Karpas-422 (cell line): ENCODE results near the gene AXIN1. TPM values are rescaled to one million over a fixed set of nuclear protein-coding genes. Genes with fewer than 3 reads are reported as not detected.

Source experiments
- DNase-seq: peaks from one replicate; pipeline ENCODE4 v3.0.0-alpha.2; 2015
- H2AFZ ChIP-seq: fragments of 200-600 bp; sonication (generic); 2 replicates; pipeline ENCODE4 v1.6.1; 2014; ENCODE audit warnings: antibody characterized with exemption, low read length, mixed read lengths
- H3K27ac ChIP-seq: fragments of 200-600 bp; sonication (generic); 2 replicates; pipeline ENCODE4 v1.5.1; 2014; ENCODE audit warnings: mild to moderate bottlenecking, low read length, moderate library complexity
- H3K27me3 ChIP-seq: fragments of 200-600 bp; sonication (generic); 2 replicates; pipeline ENCODE4 v1.6.1; 2014; ENCODE audit warnings: low read length, mixed read lengths
- H3K36me3 ChIP-seq: fragments of 200-600 bp; sonication (generic); 2 replicates; pipeline ENCODE4 v1.6.1; 2014; ENCODE audit warnings: low read length, mixed read lengths; ENCODE audit not compliant: insufficient read depth
- H3K4me1 ChIP-seq: fragments of 200-600 bp; sonication (generic); 2 replicates; pipeline ENCODE4 v1.6.1; 2014; ENCODE audit warnings: mild to moderate bottlenecking, low read length, mixed read lengths
- H3K4me2 ChIP-seq: fragments of 200-600 bp; sonication (generic); 2 replicates; pipeline ENCODE4 v1.6.1; 2014; ENCODE audit warnings: low read length, low read depth, mild to moderate bottlenecking; ENCODE audit not compliant: poor library complexity, severe bottlenecking
- H3K4me3 ChIP-seq: fragments of 200-600 bp; sonication (generic); 2 replicates; pipeline ENCODE4 v1.5.1; 2014; ENCODE audit warnings: mild to moderate bottlenecking, antibody characterized with exemption, low read length, mixed read lengths
- H3K79me2 ChIP-seq: fragments of 200-600 bp; sonication (generic); 2 replicates; pipeline ENCODE4 v1.6.1; 2014; ENCODE audit warnings: mild to moderate bottlenecking, low read length, mixed read lengths
- H3K9ac ChIP-seq: fragments of 200-600 bp; sonication (generic); 2 replicates; pipeline ENCODE4 v1.6.0; 2014; ENCODE audit warnings: low read length
- H3K9me2 ChIP-seq: fragments of 200-600 bp; sonication (generic), shearing (Covaris generic); replicated peaks from 2 replicates; pipeline ENCODE4 v1.6.0; 2014; ENCODE audit warnings: mild to moderate bottlenecking, low read length, moderate library complexity; ENCODE audit not compliant: insufficient read depth
- H3K9me3 ChIP-seq: fragments of 300-700, 200-600 bp; sonication (generic); 2 replicates; pipeline ENCODE4 v1.6.1; 2014; ENCODE audit warnings: low read length, mixed read lengths
- H4K20me1 ChIP-seq: fragments of 200-600 bp; sonication (generic); 2 replicates; pipeline ENCODE4 v1.6.1; 2014; ENCODE audit warnings: mild to moderate bottlenecking, antibody characterized with exemption, low read length, low read depth; ENCODE audit not compliant: insufficient read depth
- total RNA-seq: library from RNA; depleted of rRNA; stranded (reverse); fragments of >200 nt; shearing (Covaris generic); gene quantifications from 2 replicates; pipeline ENCODE4 v1.2.3, GENCODE V29; 2014; ENCODE audit warnings: low replicate concordance

Gene AXIN1
- total RNA-seq, 1 experiment from 2014 or later = 14.6 TPM

DNA sequence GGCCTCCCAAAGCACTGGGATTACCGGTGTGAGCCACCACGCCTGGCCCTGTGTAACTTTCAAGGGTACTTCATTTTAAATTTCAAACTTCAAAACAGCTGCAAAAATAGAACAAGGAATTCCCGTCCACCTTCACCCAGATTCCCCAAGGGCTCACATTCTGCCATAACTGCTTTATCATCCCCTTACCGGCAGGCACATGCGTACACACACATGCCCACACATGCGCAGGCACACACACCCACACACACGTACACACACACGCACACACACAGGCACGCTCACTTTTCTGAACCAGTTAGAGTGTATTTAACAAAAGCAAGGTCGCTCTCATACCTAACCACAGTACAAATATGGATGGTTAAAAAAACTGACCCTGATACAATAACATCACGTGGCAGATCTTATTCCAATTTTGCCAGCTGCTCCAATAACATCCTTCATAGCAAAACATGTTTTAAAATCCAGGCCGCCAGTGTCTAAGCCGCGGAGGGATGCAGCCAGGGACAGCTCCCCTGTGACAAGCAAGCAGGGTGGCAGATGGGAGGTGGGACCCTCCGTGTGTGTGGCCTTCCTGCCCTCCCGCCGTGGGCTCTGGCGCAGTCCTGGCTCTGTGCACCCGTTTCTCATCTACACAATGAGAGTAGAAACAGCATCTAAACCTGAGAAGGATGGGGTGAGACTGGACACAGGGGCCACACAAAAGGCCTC, 46.5 kb downstream of the AXIN1 start:
- Histone ChIP-seq H3K79me2 (0 out of 2 replicates have a peak, but pooled peaks cover 6% of the 10 kb centered on the region), H3K9me3 (no peaks in the 10 kb centered on the region), H3K36me3 (no peaks in the 10 kb centered on the region), H2AFZ (no peak overlapping the region), H3K27ac (no peak overlapping the region), H3K4me2 (no peak overlapping the region), H3K4me3 (no peak overlapping the region), H3K27me3 (no peaks in the 10 kb centered on the region), H3K4me1 (no peaks in the 10 kb centered on the region), H4K20me1 (0 out of 2 replicates have a peak, but pooled peaks cover 3% of the 10 kb centered on the region), H3K9me2 (no peaks in the 10 kb centered on the region), H3K9ac (no peak overlapping the region)
- DNase-seq = no peak

DNA sequence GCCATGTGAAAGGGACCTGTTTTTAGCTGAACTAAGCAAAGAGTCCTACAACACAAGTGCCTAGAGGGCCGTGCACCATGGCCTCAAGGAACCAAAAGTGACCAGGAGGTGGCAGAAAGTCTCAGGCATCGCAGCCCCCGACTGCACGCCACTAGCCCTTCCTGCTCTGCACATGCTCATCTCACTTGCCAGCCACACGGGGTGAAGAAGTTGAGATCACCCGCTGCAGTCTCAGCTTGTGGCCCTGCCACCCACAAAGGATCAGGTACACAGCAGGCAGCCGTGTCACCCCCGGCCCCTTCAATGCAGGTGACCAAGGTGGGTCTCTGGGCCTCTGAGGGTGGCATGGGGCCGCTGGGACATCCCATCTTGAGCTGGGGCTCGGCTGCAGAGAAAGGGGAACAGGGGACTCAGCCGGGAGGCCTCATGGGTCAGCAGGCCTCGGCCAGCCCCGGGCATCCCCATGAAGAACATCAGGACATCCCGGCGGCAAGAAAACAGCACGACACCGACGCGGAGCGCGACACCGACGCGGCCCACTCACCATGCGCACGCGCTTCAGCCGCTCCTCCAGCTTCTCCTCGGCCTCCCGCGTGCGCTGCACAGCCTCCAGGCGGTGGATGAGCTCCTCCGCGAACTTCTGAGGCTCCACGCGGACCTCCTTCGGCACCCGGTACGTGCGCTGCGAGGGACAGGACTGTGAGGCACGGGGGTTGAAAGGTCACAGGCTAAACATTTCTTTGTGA, 48.6 kb downstream of the AXIN1 start:
- Histone ChIP-seq H3K27ac (no peak overlapping the region), H3K9ac (no peak overlapping the region), H3K79me2 (no peaks in the 10 kb centered on the region), H3K9me3 (no peaks in the 10 kb centered on the region), H2AFZ (no peak overlapping the region), H3K4me1 (no peaks in the 10 kb centered on the region), H4K20me1 (no peaks in the 10 kb centered on the region), H3K36me3 (no peaks in the 10 kb centered on the region), H3K9me2 (no peaks in the 10 kb centered on the region), H3K4me2 (no peak overlapping the region), H3K27me3 (no peaks in the 10 kb centered on the region), H3K4me3 (no peak overlapping the region)
- DNase-seq = no peak

DNA sequence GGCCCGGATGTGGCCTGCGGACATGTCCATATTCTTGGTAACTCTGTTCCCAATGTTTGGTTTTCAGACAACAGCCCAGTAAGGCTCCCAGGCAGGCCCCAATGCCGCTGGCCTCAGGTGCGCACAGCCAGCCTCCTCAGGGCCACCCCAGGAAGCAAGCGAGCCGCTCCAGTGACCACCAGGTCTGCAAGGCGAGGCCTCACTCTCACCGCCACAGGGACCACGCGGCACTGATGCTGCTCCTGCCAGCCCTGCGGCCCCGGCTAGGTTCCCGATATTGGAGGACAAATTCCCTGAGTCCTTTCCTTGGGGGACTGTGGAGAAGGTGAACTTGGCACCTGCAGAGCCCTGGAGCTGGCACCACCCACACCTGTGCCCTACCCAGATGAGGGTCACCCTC, 50.6 kb downstream of the AXIN1 start:
- H3K4me3 ChIP-seq = no peak overlapping the region
- no peaks in the 10 kb centered on the region for H4K20me1 ChIP-seq
- H3K4me2 ChIP-seq = no peak overlapping the region
- no peaks in the 10 kb centered on the region for H3K9me3 ChIP-seq
- no peak overlapping the region for H2AFZ ChIP-seq
- DNase-seq = no peak
- H3K36me3 ChIP-seq = no peaks in the 10 kb centered on the region
- H3K4me1 ChIP-seq = no peaks in the 10 kb centered on the region
- H3K9me2 ChIP-seq = no peaks in the 10 kb centered on the region
- no peak overlapping the region for H3K9ac ChIP-seq
- no peaks in the 10 kb centered on the region for H3K27me3 ChIP-seq
- no peak overlapping the region for H3K27ac ChIP-seq
- H3K79me2 ChIP-seq = no peaks in the 10 kb centered on the region

DNA sequence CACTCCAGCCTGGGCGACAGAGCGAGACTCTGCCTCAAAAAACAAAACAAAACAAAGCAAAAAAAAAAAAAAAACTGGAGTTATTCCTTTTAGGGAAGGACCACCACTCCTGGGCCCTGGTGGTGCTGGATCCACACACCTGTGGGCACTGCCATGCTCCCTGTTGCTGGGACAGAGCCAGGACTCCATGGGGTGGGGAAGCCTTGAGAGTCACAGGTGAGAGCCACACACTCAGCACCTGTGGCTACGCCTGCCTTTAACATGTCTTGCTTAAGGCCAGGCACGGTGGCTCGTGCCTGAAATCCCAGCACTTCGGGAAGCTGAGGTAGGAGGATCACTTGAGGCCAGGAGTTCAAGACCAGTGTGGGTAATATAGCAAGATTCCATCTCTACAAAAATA, 51.3 kb downstream of the AXIN1 start:
- no peak overlapping the region for H3K9ac ChIP-seq
- no peaks in the 10 kb centered on the region for H3K9me2 ChIP-seq
- no peaks in the 10 kb centered on the region for H3K27me3 ChIP-seq
- no peaks in the 10 kb centered on the region for H3K4me1 ChIP-seq
- no peaks in the 10 kb centered on the region for H4K20me1 ChIP-seq
- DNase-seq = no peak
- no peak overlapping the region for H3K27ac ChIP-seq
- no peaks in the 10 kb centered on the region for H3K36me3 ChIP-seq
- H2AFZ ChIP-seq = no peak overlapping the region
- no peak overlapping the region for H3K4me3 ChIP-seq
- no peaks in the 10 kb centered on the region for H3K79me2 ChIP-seq
- H3K4me2 ChIP-seq = no peak overlapping the region
- H3K9me3 ChIP-seq = no peaks in the 10 kb centered on the region

DNA sequence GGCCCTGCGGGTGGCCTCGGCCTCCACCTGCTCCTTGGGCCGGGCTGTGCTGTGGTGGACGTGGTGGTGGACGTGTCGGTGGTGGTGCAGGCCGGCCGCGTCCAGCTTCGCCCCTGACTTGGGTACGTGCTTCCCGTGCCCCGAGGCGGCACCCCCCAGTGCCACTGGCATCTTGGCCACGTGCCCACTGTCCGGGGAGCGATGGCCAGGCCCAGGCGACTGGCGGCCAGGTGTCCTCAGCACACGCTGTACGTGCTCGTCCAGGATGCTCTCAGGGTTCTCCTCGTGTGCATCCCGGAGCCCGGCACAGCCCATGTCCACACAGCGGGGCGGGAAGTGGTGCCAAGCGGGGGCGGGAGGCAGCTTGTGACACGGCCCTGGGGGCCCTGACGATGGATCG, 54.7 kb downstream of the AXIN1 start:
- no peak overlapping the region for H2AFZ ChIP-seq
- H3K4me3 ChIP-seq = no peak overlapping the region
- H3K9me3 ChIP-seq = no peaks in the 10 kb centered on the region
- H3K27me3 ChIP-seq = no peaks in the 10 kb centered on the region
- no peaks in the 10 kb centered on the region for H3K79me2 ChIP-seq
- H3K4me2 ChIP-seq = no peak overlapping the region
- H3K27ac ChIP-seq = no peak overlapping the region
- H3K36me3 ChIP-seq = no peaks in the 10 kb centered on the region
- DNase-seq = no peak
- H3K9me2 ChIP-seq = no peaks in the 10 kb centered on the region
- no peaks in the 10 kb centered on the region for H3K4me1 ChIP-seq
- no peak overlapping the region for H3K9ac ChIP-seq
- no peaks in the 10 kb centered on the region for H4K20me1 ChIP-seq

DNA sequence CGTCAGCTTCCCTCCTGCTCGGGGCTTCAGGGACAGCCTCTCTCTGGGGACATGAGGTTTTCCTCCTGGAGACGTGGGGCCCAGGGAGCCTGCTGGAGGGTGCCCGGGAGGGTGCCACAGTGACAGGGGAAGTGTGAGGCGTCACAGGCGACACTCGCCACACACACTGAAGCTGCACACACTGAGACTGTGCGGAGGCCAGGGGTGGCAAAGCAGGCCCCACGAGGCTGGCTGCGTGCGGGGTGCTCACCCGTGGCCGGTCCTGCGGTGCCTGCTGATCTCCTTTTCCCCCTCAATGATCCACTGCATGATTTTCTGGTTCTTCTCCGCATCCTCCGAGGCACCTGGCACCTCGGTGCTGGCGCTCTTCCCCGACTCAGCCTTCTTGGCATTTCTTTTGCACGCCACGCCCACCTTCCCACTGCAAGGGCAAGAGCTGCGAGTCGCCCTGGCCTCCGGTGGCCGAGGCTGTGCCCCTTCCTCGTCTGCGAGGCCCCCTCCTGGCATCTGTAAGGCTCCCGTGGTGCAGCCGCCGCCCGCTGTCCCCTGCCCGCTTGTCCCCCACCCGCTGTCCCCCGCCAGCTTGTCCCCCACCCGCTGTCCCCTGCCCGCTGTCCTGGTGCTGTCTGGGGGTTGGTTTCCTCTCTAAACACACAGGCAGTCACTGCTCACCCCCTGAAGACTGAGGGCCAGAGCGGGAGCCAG, 55.6 kb downstream of the AXIN1 start:
- no peak overlapping the region for H3K4me3 ChIP-seq
- no peak overlapping the region for H3K9ac ChIP-seq
- H3K27me3 ChIP-seq = no peaks in the 10 kb centered on the region
- no peak overlapping the region for H3K4me2 ChIP-seq
- no peak overlapping the region for H2AFZ ChIP-seq
- H3K4me1 ChIP-seq = no peaks in the 10 kb centered on the region
- H3K36me3 ChIP-seq = no peaks in the 10 kb centered on the region
- no peaks in the 10 kb centered on the region for H3K9me3 ChIP-seq
- no peaks in the 10 kb centered on the region for H3K9me2 ChIP-seq
- no peaks in the 10 kb centered on the region for H4K20me1 ChIP-seq
- no peak for DNase-seq
- no peaks in the 10 kb centered on the region for H3K79me2 ChIP-seq
- no peak overlapping the region for H3K27ac ChIP-seq

DNA sequence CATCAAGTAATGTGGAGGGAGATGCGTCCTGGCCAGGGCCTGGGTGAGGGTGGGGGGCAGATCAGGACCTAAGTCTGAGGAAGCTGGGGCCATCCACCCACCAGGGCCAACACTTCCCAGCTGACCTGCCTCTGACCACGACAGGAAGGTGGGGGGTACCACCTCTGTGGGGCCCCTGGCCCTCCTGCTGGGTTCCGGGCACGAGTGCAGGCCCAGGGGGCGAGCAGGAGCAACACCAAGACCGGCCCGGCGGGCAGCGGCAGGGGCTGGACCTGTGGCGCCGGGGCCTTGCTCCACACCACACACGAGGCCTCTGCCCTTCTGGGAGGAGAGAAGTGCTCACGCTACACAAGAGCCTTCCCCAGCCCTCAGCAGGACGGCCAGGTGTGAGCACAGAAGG, 56.2 kb downstream of the AXIN1 start:
- no peaks in the 10 kb centered on the region for H3K79me2 ChIP-seq
- H3K27ac ChIP-seq = no peak overlapping the region
- H3K4me2 ChIP-seq = no peak overlapping the region
- H3K9me3 ChIP-seq = no peaks in the 10 kb centered on the region
- H3K4me3 ChIP-seq = no peak overlapping the region
- no peak for DNase-seq
- no peaks in the 10 kb centered on the region for H4K20me1 ChIP-seq
- no peaks in the 10 kb centered on the region for H3K9me2 ChIP-seq
- no peaks in the 10 kb centered on the region for H3K27me3 ChIP-seq
- H3K9ac ChIP-seq = no peak overlapping the region
- no peaks in the 10 kb centered on the region for H3K36me3 ChIP-seq
- H2AFZ ChIP-seq = no peak overlapping the region
- H3K4me1 ChIP-seq = no peaks in the 10 kb centered on the region

DNA sequence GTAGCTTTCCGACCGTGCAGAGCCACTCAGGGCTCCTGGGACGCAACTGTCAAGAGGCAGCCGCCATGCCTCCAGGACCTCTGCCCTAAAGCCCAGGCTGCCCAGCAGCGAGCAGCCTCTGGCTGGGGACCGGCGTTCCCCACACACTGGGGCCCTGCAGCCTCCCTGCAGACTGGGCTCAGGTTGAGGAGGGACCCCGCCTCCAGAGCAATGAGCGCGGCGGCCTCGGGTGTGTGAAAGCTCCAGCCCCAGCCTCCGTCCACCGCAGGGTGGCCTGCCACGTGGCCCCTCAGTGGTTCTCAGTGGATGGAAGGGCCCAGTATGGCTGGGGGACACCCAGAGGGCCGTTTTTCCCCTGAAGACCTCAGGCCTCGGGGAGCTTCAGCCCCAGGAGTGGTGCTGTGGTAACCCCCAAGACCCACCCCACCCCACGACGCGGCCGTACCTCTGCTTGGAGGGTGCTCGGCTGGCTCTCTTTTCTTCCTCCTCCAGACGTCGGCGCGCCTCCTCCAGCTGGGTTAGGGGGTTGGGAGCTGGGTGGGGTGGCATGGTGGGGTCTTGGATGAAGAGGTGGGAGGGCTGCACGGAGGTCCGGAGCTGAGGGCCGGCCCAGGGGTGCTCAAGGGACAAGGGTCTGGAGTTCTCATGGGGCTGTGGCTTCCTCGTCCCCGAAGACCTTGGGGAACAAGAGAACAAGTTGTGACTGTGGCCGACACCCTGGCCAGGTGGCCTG, 59.3 kb downstream of the AXIN1 start:
- no peak overlapping the region for H3K9ac ChIP-seq
- H3K36me3 ChIP-seq = no peaks in the 10 kb centered on the region

More for the DNA sequence above, 59.3 kb downstream of the AXIN1 start:
- H3K4me3 ChIP-seq = no peak overlapping the region
- H3K27me3 ChIP-seq = no peaks in the 10 kb centered on the region
- H3K9me2 ChIP-seq = no peaks in the 10 kb centered on the region
- H2AFZ ChIP-seq = no peak overlapping the region
- no peaks in the 10 kb centered on the region for H3K4me1 ChIP-seq
- no peak overlapping the region for H3K4me2 ChIP-seq
- H3K27ac ChIP-seq = no peak overlapping the region
- H3K9me3 ChIP-seq = no peaks in the 10 kb centered on the region
- no peaks in the 10 kb centered on the region for H3K79me2 ChIP-seq
- no peaks in the 10 kb centered on the region for H4K20me1 ChIP-seq
- DNase-seq = no peak
